Spleen (tissue), 11 donors: ENCODE measurements around the gene PIMREG. TPM values are rescaled to one million over a fixed set of nuclear protein-coding genes. Genes with fewer than 3 reads are reported as not detected.
A peak's percentile ranks its signal among the peaks of the same experiment; 100 is the strongest.

Experiments used
- DNase-seq: peaks from one replicate; pipeline ENCODE4 v3.0.0-alpha.2; 2020
- H3K27ac ChIP-seq, 8 donors: fragments of 200-600 bp; sonication (generic) in 7 of 8; 1 replicate in 4 of 8; 2 replicates in 4 of 8; pipeline versions ENCODE4 v1.5.0 to v1.8.0; 2016 to 2021; ENCODE audit warnings: inconsistent platforms in 4 of 8, mild to moderate bottlenecking in 4 of 8, moderate library complexity in 1 of 8
- H3K27me3 ChIP-seq, 7 donors: fragments of 200-600 bp; sonication (generic) in 6 of 7; replicated peaks in 1 of 7; 1 replicate in 4 of 7; 2 replicates in 3 of 7; pipeline versions ENCODE4 v1.5.0 to v1.8.0; 2016 to 2021; ENCODE audit warnings: inconsistent platforms in 3 of 7, mild to moderate bottlenecking in 1 of 7
- H3K36me3 ChIP-seq, 6 donors: fragments of 200-600 bp; sonication (generic) in 5 of 6; 1 replicate in 4 of 6; 2 replicates in 2 of 6; pipeline versions ENCODE4 v1.5.0 to v1.8.0; 2016 to 2021; ENCODE audit warnings: inconsistent platforms in 2 of 6
- H3K4me1 ChIP-seq, 6 donors: fragments of 200-600 bp; sonication (generic) in 5 of 6; 1 replicate in 3 of 6; 2 replicates in 3 of 6; pipeline versions ENCODE4 v1.5.0 to v1.8.0; 2016 to 2021; ENCODE audit warnings: inconsistent platforms in 3 of 6
- H3K4me3 ChIP-seq, 8 donors: fragments of 200-600 bp; sonication (generic) in 7 of 8; 1 replicate in 4 of 8; 2 replicates in 4 of 8; pipeline versions ENCODE4 v1.5.0 to v1.8.0; 2016 to 2021; ENCODE audit warnings: inconsistent platforms in 4 of 8, mild to moderate bottlenecking in 4 of 8, moderate library complexity in 2 of 8
- H3K9me3 ChIP-seq, 8 donors: fragments of 200-600 bp; sonication (generic) in 7 of 8; 1 replicate in 4 of 8; 2 replicates in 4 of 8; pipeline versions ENCODE4 v1.5.0 to v1.8.0; 2016 to 2021; ENCODE audit warnings: inconsistent platforms in 4 of 8
- CTCF ChIP-seq, 11 experiments: fragments of 200-600 bp in 7 of 11; fragments of 450-650 bp in 4 of 11; sonication (generic) in 4 of 11; IDR thresholded peaks in 8 of 11; conservative IDR thresholded peaks in 3 of 11; 1 replicate in 7 of 11; 2 replicates in 4 of 11; pipeline versions ENCODE4 v1.4.0 to v1.8.0; 2016 to 2021; ENCODE audit warnings: antibody characterized with exemption in 11 of 11, inconsistent platforms in 4 of 11, mild to moderate bottlenecking in 1 of 11
- POLR2A ChIP-seq, 3 donors: fragments of 450-650 bp; IDR thresholded peaks; one replicate each; pipeline ENCODE4 v1.5.1; 2017; ENCODE audit warnings: antibody characterized with exemption in 3 of 3, mild to moderate bottlenecking in 1 of 3
- POLR2AphosphoS5 ChIP-seq, 3 donors: sonication (generic); formaldehyde crosslinking; IDR thresholded peaks; one replicate each; pipeline ENCODE4 v1.5.1; 2017; ENCODE audit warnings: antibody characterized with exemption in 3 of 3
- WGBS, 5 donors: extraction: QIAGEN DNeasy Blood & Tissue Kit in 3 of 5; methylation state at CpG; one replicate each; pipeline versions ENCODE4 v1.1.5 to v1.1.7; 2013 to 2018; 5-methylcytosine and 5-hydroxymethylcytosine counted together
- intact Hi-C: fragments of 100-400 bp; cut with DNase I; formaldehyde crosslinking; loops from one replicate; pipeline ENCODE4 v1.15.0; 2023; ENCODE audit warnings: low total_unique reads
- polyA plus RNA-seq, 3 donors: library from polyadenylated mRNA; stranded (reverse); fragments of 200-250 nt; gene quantifications; one replicate each; pipeline ENCODE4 v1.2.1, GENCODE V29; 2013
- total RNA-seq, 7 donors: library from RNA; depleted of rRNA in 3 of 7; stranded (reverse); fragments of >200 nt in 3 of 7; fragmentation: NEBNext Ultra II Directional in 4 of 7; extraction: Animal tissue kit (Norgen Biotek cat#: 25700) in 4 of 7; gene quantifications; one replicate each; pipeline versions ENCODE4 v1.1.0 to v1.2.1, GENCODE V29; 2016 to 2021
- donor health status: healthy with polysubstance abuse.
- donor health status: DM: no; HTN: no; CAD: no; lungs with moderate emphysema.
- donor health status: DM: no; HTN: no; CAD: no.
- donor health status: Bipolar disorder and iron deficiency.
- donor health status: healthy.
- donor health status: DM: no; HTN: no; CAD: no.
- donor health status: DM: yes; HTN: yes; CAD: no.

PIMREG gene
- total and polyA plus RNA-seq, 10 donors: 1.3 to 11.6 (median 3.8) TPM

GRCh38 chr17:6456914-6457687 is 12.8 kb downstream of the PIMREG start:
- Histone ChIP-seq H3K9me3 (no peaks in the 10 kb centered on the region), H3K36me3 (peaks cover 0 to 44% (median 0%) of the 10 kb centered on the region in 6 donors), H3K4me3 (no peak overlapping the region), H3K27me3 (peaks cover 0 to 15% (median 0%) of the 10 kb centered on the region in 7 donors), H3K4me1 (peaks cover 14 to 99% (median 59%) of the 10 kb centered on the region in 6 donors), H3K27ac (peak overlapping the region in 5 of 8 donors; percentile 53 to 88 (median 81))
- WGBS, 5 donors: 67 to 75% (median 70%) methylated on average over 14 of the region's 14 CpGs
- TF ChIP-seq POLR2AphosphoS5 (IDR thresholded peaks at IDR 0.05) (peak in 1 of 3 donors; percentile 18), POLR2A (IDR thresholded peaks at IDR 0.05) (no peak)
- intact Hi-C loops: no loop called here
- DNase-seq: peak; percentile 62

- peak overlapping the region in 5 of 8 donors; percentile 17 to 88 (median 81) for H3K27ac ChIP-seq
- intact Hi-C loops: no loop called here
- no peak for TF ChIP-seq POLR2A (IDR thresholded peaks at IDR 0.05)
- TF ChIP-seq POLR2AphosphoS5 (IDR thresholded peaks at IDR 0.05): no peak
- no peak for TF ChIP-seq CTCF (IDR thresholded peaks at IDR 0.05 in 8 of 11, conservative IDR thresholded peaks at IDR 0.05 in 3 of 11)
- H3K4me3 ChIP-seq: no peak overlapping the region
- no peaks in the 10 kb centered on the region for H3K9me3 ChIP-seq
- peaks cover 0 to 45% (median 2%) of the 10 kb centered on the region in 6 donors for H3K36me3 ChIP-seq
- H3K27me3 ChIP-seq: peaks cover 0 to 15% (median 0%) of the 10 kb centered on the region in 7 donors
- H3K4me1 ChIP-seq: peaks cover 14 to 98% (median 55%) of the 10 kb centered on the region in 6 donors
- 79 to 89% (median 85%) methylated on average over 8 to 10 of the region's 10 CpGs for WGBS, 5 donors
- peak; percentile 70 for DNase-seq
Measured at GRCh38 chr17:6457688-6458459, 13.6 kb downstream of the PIMREG start.

- no peak overlapping the region for H3K4me3 ChIP-seq
- DNase-seq: peak; percentile 68
- intact Hi-C loops: no loop called here
Measured at GRCh38 chr17:6458460-6458950, 14.2 kb downstream of the PIMREG start.

More at GRCh38 chr17:6458460-6458950, 14.2 kb downstream of the PIMREG start:
- H3K4me1 ChIP-seq: peaks cover 12 to 97% (median 50%) of the 10 kb centered on the region in 6 donors
- peaks cover 0 to 15% (median 0%) of the 10 kb centered on the region in 7 donors for H3K27me3 ChIP-seq
- H3K9me3 ChIP-seq: no peaks in the 10 kb centered on the region
- H3K36me3 ChIP-seq: peaks cover 0 to 52% (median 4%) of the 10 kb centered on the region in 6 donors
- peak overlapping the region in 5 of 8 donors; percentile 8 to 88 (median 81) for H3K27ac ChIP-seq
- TF ChIP-seq CTCF (IDR thresholded peaks at IDR 0.05 in 8 of 11, conservative IDR thresholded peaks at IDR 0.05 in 3 of 11) (no peak), POLR2A (IDR thresholded peaks at IDR 0.05) (no peak), POLR2AphosphoS5 (IDR thresholded peaks at IDR 0.05) (peak in 1 of 3 donors; percentile 35)
- 74 to 87% (median 79%) methylated on average over 14 of the region's 14 CpGs for WGBS, 5 donors
